GM12892 (cell line): ENCODE results near the gene IRAK4.

ENCODE experiments used
- POLR2A ChIP-seq: IDR thresholded peaks from 2 replicates; pipeline ENCODE4 v1.6.1; 2011; ENCODE audit warnings: low read depth, low read length, control low read depth
- POLR2AphosphoS5 ChIP-seq: IDR thresholded peaks from 2 replicates; pipeline ENCODE4 v1.6.1; 2011; ENCODE audit warnings: low read depth, low read length, control low read depth

- no peak for TF ChIP-seq POLR2AphosphoS5
- no peak for TF ChIP-seq POLR2A
Measured at GRCh38 chr12:43722621-43723020, 36.1 kb upstream of the IRAK4 start.
